Transverse colon (tissue), 3 donors: Measurements from ENCODE around the gene ADSL.

ENCODE experiments used
- CTCF ChIP-seq, 5 experiments: fragments of 200-600 bp in 3 of 5; fragments of 450-650 bp in 2 of 5; sonication (generic) in 3 of 5; IDR thresholded peaks; 1 replicate in 2 of 5; 2 replicates in 3 of 5; pipeline ENCODE4 v1.5.1; 2016 to 2017; ENCODE audit warnings: antibody characterized with exemption in 5 of 5, inconsistent platforms in 3 of 5, mild to moderate bottlenecking in 2 of 5, moderate library complexity in 1 of 5
- POLR2A ChIP-seq: fragments of 450-650 bp; IDR thresholded peaks from one replicate; pipeline ENCODE4 v1.6.1; 2016; ENCODE audit warnings: antibody characterized with exemption, mild to moderate bottlenecking, moderate library complexity

- no peak for TF ChIP-seq CTCF (IDR thresholded peaks at IDR 0.05)
- no peak for TF ChIP-seq POLR2A
Measured at GRCh38 chr22:40433416-40434090, 87.3 kb downstream of the ADSL start.
